Testis (tissue), 3 donors: Measurements from ENCODE around the gene SNRPD3. TPM values are rescaled to one million over a fixed set of nuclear protein-coding genes. Genes with fewer than 3 reads are reported as not detected.
A peak's percentile ranks its signal among the peaks of the same experiment; 100 is the strongest.

Experiments used
- DNase-seq: peaks from one replicate; pipeline ENCODE4 v3.0.0-alpha.2; 2019
- H3K27ac ChIP-seq, 2 donors: fragments of 200-600 bp; sonication (generic); one replicate each; pipeline ENCODE4 v1.5.1; 2019
- H3K27me3 ChIP-seq: fragments of 200-600 bp; sonication (generic); one replicate; pipeline ENCODE4 v1.5.1; 2019
- H3K36me3 ChIP-seq: fragments of 200-600 bp; sonication (generic); one replicate; pipeline ENCODE4 v1.5.1; 2017; ENCODE audit warnings: low read depth; ENCODE audit errors: missing control alignments
- H3K4me1 ChIP-seq: fragments of 200-600 bp; sonication (generic); one replicate; pipeline ENCODE4 v1.5.1; 2019
- H3K4me3 ChIP-seq, 2 donors: fragments of 200-600 bp; sonication (generic); one replicate each; pipeline ENCODE4 v1.5.1; 2017 to 2019
- H3K9me3 ChIP-seq: fragments of 200-600 bp; sonication (generic); one replicate; pipeline ENCODE4 v1.5.1; 2017
- POLR2A ChIP-seq: fragments of 450-650 bp; IDR thresholded peaks from one replicate; pipeline ENCODE4 v1.6.1; 2017; ENCODE audit warnings: antibody characterized with exemption, mild to moderate bottlenecking, moderate library complexity
- WGBS, 2 donors: methylation state at CpG; one replicate each; pipeline ENCODE4 v1.1.5; 2018; 5-methylcytosine and 5-hydroxymethylcytosine counted together
- intact Hi-C: fragments of 100-400 bp; cut with DNase I; formaldehyde crosslinking; loops from one replicate; pipeline ENCODE4 v1.15.1; 2023; ENCODE audit warnings: low total_unique reads
- polyA plus RNA-seq: library from polyadenylated mRNA; stranded (reverse); fragments of 350-450 nt; fragmentation: Illumina TruSeq; extraction: RNeasy Lipid Tissue Mini Kit (QIAGEN cat#74804); gene quantifications from one replicate; pipeline ENCODE4 v1.2.3, GENCODE V29; 2014; ENCODE audit warnings: low read depth, low replicate concordance; ENCODE audit not compliant: insufficient read depth
- total RNA-seq, 2 donors: library from RNA; depleted of rRNA; stranded (reverse); fragments of >200 nt; gene quantifications; one replicate each; pipeline ENCODE4 v1.2.3, GENCODE V29; 2016
- TF ChIP-seq, protein P1 (sequence below), 3 experiments: fragments of 450-650 bp in 2 of 3; fragments of 200-600 bp in 1 of 3; sonication (generic) in 1 of 3; IDR thresholded peaks; one replicate each; pipeline ENCODE4 v1.5.1; 2016 to 2019; ENCODE audit warnings: antibody characterized with exemption in 3 of 3, mild to moderate bottlenecking in 2 of 3, moderate library complexity in 1 of 3

The SNRPD3 gene
- total and polyA plus RNA-seq, 3 donors from 2014 or later: 75.5 to 175 (median 117) TPM

GRCh38 chr22:24554313-24555164 lies 1.3 kb upstream of the SNRPD3 start, which contains the start of gene GUCD1:
TSS of gene GUCD1 (minus strand) at chr22:24555138. CDS start at chr22:24554991, 147 bp downstream.
- no peaks in the 10 kb centered on the region for H3K27me3 ChIP-seq
- peak; percentile 25 for DNase-seq
- H3K9me3 ChIP-seq: no peaks in the 10 kb centered on the region
- TF ChIP-seq, protein P1, sequence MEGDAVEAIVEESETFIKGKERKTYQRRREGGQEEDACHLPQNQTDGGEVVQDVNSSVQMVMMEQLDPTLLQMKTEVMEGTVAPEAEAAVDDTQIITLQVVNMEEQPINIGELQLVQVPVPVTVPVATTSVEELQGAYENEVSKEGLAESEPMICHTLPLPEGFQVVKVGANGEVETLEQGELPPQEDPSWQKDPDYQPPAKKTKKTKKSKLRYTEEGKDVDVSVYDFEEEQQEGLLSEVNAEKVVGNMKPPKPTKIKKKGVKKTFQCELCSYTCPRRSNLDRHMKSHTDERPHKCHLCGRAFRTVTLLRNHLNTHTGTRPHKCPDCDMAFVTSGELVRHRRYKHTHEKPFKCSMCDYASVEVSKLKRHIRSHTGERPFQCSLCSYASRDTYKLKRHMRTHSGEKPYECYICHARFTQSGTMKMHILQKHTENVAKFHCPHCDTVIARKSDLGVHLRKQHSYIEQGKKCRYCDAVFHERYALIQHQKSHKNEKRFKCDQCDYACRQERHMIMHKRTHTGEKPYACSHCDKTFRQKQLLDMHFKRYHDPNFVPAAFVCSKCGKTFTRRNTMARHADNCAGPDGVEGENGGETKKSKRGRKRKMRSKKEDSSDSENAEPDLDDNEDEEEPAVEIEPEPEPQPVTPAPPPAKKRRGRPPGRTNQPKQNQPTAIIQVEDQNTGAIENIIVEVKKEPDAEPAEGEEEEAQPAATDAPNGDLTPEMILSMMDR (IDR thresholded peaks at IDR 0.05): no peak
- TF ChIP-seq POLR2A: peak; percentile 48
- intact Hi-C loops: no loop called here
- H3K36me3 ChIP-seq: no peaks in the 10 kb centered on the region
- H3K4me1 ChIP-seq: peaks cover 39% of the 10 kb centered on the region
- WGBS, 2 donors: 0 to 1% methylated on average over 28 to 56 of the region's 64 CpGs
- H3K27ac ChIP-seq: peak within 1 kb of the TSS; percentile 94 to 98
- H3K4me3 ChIP-seq: peak within 1 kb of the TSS; percentile 84 to 97

DNA sequence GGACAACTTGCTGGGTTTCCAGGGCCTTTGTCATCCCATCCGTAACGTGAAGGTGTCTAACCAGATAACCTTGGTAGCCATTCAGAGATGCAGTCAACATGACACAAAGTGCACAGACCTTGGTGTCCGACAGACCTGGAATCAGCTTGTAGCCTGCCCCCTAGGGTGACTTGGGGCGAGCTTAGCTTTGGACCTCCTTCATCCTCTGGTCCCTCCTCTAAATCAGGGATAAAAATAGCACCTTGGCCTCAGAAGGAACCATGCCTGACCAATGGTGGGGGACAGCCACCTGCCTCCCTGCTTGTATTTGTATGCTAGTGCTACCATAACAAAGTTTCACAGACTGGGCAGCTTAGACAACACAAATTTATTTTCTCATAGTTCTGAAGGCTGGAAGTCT lies 3.7 kb downstream of the SNRPD3 start:
- no peak for TF ChIP-seq POLR2A
- TF ChIP-seq, protein P1 (IDR thresholded peaks at IDR 0.05): no peak
- Histone ChIP-seq H3K36me3 (no peaks in the 10 kb centered on the region), H3K27me3 (no peaks in the 10 kb centered on the region), H3K4me1 (peaks cover 20% of the 10 kb centered on the region), H3K27ac (no peak overlapping the region), H3K9me3 (no peaks in the 10 kb centered on the region), H3K4me3 (no peak overlapping the region)
- intact Hi-C loops: no loop called here
- no peak for DNase-seq
- 39 to 43% methylated on average over 3 to 4 of the region's 4 CpGs for WGBS, 2 donors

DNA sequence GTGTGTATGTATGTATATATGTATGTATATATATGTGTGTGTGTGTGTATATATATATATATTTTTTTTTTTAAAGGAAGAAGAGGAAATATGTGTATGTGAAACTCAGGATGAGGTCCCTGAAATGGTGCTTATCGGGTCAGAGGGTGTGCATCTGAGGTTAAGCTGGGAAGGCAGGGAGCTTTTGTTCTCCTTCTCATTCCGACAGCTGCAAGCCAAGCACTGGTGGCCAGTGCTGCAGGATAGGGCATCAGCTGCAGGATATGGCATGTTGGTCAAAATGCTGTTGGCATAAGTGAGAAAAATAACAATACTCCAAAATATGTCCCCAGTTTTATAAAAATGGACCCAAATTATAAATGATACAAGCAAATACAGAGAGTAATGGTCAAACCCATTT lies 7.4 kb downstream of the SNRPD3 start:
- H3K36me3 ChIP-seq: no peaks in the 10 kb centered on the region
- no peaks in the 10 kb centered on the region for H3K9me3 ChIP-seq
- DNase-seq: no peak

DNA sequence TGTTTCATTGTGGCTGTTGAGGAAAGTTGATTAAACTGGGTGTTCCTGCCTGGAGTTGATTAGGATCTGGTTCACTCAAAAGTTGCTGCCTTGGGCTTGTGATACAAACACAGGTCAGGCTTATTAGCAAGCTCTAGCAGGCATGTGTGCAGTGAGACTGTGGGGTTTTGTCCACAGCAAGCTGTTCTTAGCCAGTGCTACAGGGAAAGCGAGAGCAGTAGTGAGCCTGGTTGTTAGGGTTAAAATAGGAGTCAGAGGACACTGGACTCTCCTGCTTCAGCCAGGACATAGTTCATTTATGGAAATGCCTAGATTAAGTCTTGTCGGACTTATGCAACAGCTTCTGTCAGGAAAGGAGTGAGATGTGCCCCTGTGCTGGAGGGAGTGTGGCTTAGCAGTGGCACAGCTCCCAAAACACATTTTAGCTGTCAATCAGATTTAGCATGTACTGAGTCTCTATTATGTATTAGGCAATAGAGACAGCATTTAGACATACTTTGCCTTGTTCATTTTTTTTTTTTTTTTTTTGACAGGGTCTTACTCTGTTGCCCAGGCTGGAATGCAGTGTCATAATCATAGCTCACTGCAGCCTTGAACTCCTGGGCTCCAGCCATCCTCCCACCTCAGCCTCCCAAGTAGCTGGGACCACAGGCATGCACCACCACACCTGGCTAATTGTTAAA lies 8.7 kb downstream of the SNRPD3 start:
- no peak for TF ChIP-seq POLR2A
- TF ChIP-seq, protein P1 (IDR thresholded peaks at IDR 0.05): no peak
- Histone ChIP-seq H3K27me3 (no peaks in the 10 kb centered on the region), H3K27ac (no peak overlapping the region), H3K9me3 (no peaks in the 10 kb centered on the region), H3K36me3 (no peaks in the 10 kb centered on the region), H3K4me1 (peaks cover 6% of the 10 kb centered on the region), H3K4me3 (no peak overlapping the region)
- intact Hi-C loops: no loop called here
- no peak for DNase-seq
- 53 to 68% methylated on average over 2 of the region's 2 CpGs for WGBS, 2 donors

More for the DNA sequence above, 7.4 kb downstream of the SNRPD3 start:
- Histone ChIP-seq H3K27ac (no peak overlapping the region), H3K27me3 (no peaks in the 10 kb centered on the region), H3K4me1 (peaks cover 9% of the 10 kb centered on the region), H3K4me3 (no peak overlapping the region)
- 92 to 97% methylated on average over 2 of the region's 2 CpGs for WGBS, 2 donors
- intact Hi-C loops: no loop called here
- no peak for TF ChIP-seq POLR2A
- TF ChIP-seq, protein P1 (IDR thresholded peaks at IDR 0.05): no peak
